SW480 (cell line): ENCODE data around the gene STX16.

ENCODE experiments used
- DNase-seq: peaks from one replicate; pipeline ENCODE4 v3.0.0-alpha.2; 2016; ENCODE audit warnings: low spot score

Gene STX16

GRCh38 chr20:58619077-58619863, 31.8 kb upstream of the STX16 start:
- DNase-seq = no peak

GRCh38 chr20:58619864-58620431, 31.1 kb upstream of the STX16 start:
- DNase-seq = peak; percentile 42

- DNase-seq = no peak
These were observed 29.1 kb upstream of the STX16 start for GRCh38 chr20:58621906-58622548.

- no peak for DNase-seq
These were observed 28.2 kb upstream of the STX16 start for GRCh38 chr20:58622671-58623578.

GRCh38 chr20:58623579-58624473, 27.3 kb upstream of the STX16 start:
- DNase-seq = peak; percentile 96

GRCh38 chr20:58624687-58625086, 26.4 kb upstream of the STX16 start:
- no peak for DNase-seq

GRCh38 chr20:58625585-58625984, 25.5 kb upstream of the STX16 start:
- no peak for DNase-seq

- peak; percentile 45 for DNase-seq
These were observed 25.0 kb upstream of the STX16 start for GRCh38 chr20:58626051-58626450.

GRCh38 chr20:58627212-58628072, 23.6 kb upstream of the STX16 start:
- no peak for DNase-seq

- no peak for DNase-seq
These were observed 22.4 kb upstream of the STX16 start for GRCh38 chr20:58628491-58629214.

- no peak for DNase-seq
These were observed 21.9 kb upstream of the STX16 start for GRCh38 chr20:58629215-58629580.

GRCh38 chr20:58630063-58630462, 21.0 kb upstream of the STX16 start:
- no peak for DNase-seq

- no peak for DNase-seq
These were observed 17.7 kb upstream of the STX16 start for GRCh38 chr20:58633161-58634053.

GRCh38 chr20:58634059-58634458, 17.0 kb upstream of the STX16 start:
- DNase-seq = no peak

GRCh38 chr20:58634521-58635278, 16.4 kb upstream of the STX16 start:
- DNase-seq = no peak

GRCh38 chr20:58635279-58635665, 15.8 kb upstream of the STX16 start:
- DNase-seq = no peak

- DNase-seq = no peak
These were observed 14.6 kb upstream of the STX16 start for GRCh38 chr20:58636396-58636982.
